Peyer's patch (tissue), 4 donors: Measurements from ENCODE around the gene ANXA10. TPM values are rescaled to one million over a fixed set of nuclear protein-coding genes. Genes with fewer than 3 reads are reported as not detected.

Experiments used
- DNase-seq, 3 donors: peaks; one replicate each; pipeline ENCODE4 v3.0.0-alpha.2; 2017 to 2019
- H3K27ac ChIP-seq, 4 donors: fragments of 200-600 bp; sonication (generic); one replicate each; pipeline ENCODE4 v1.5.1; 2016 to 2019
- H3K27me3 ChIP-seq, 2 donors: fragments of 200-600 bp; sonication (generic); one replicate each; pipeline ENCODE4 v1.5.1; 2019
- H3K36me3 ChIP-seq, 3 donors: fragments of 200-600 bp; sonication (generic); one replicate each; pipeline ENCODE4 v1.5.1; 2016 to 2019
- H3K4me1 ChIP-seq, 4 donors: fragments of 200-600 bp; sonication (generic); one replicate each; pipeline ENCODE4 v1.5.1; 2016 to 2019
- H3K4me3 ChIP-seq, 4 donors: fragments of 200-600 bp; sonication (generic); 1 replicate in 3 of 4; 2 replicates in 1 of 4; pipeline ENCODE4 v1.5.1; 2016 to 2019; ENCODE audit warnings: mild to moderate bottlenecking in 1 of 4
- H3K9me3 ChIP-seq, 4 donors: fragments of 200-600 bp; sonication (generic); one replicate each; pipeline ENCODE4 v1.5.1; 2016 to 2019; ENCODE audit warnings: mild to moderate bottlenecking in 1 of 4
- POLR2A ChIP-seq, 2 donors: fragments of 450-650 bp; IDR thresholded peaks; one replicate each; pipeline ENCODE4 v1.5.1; 2017; ENCODE audit warnings: antibody characterized with exemption in 2 of 2, mild to moderate bottlenecking in 2 of 2, moderate library complexity in 2 of 2
- total RNA-seq, 4 donors: library from RNA; depleted of rRNA; stranded (reverse); fragments of >200 nt; gene quantifications; one replicate each; pipeline ENCODE4 v1.1.0, GENCODE V29; 2016
- TF ChIP-seq, protein P1 (sequence below), 6 experiments: fragments of 450-650 bp in 4 of 6; fragments of 200-600 bp in 2 of 6; sonication (generic) in 1 of 6; IDR thresholded peaks; one replicate each; pipeline ENCODE4 v1.5.1; 2017 to 2019; ENCODE audit warnings: antibody characterized with exemption in 6 of 6, mild to moderate bottlenecking in 3 of 6, moderate library complexity in 1 of 6

Gene ANXA10
- total RNA-seq, 4 donors from 2014 or later, result not detected

DNA sequence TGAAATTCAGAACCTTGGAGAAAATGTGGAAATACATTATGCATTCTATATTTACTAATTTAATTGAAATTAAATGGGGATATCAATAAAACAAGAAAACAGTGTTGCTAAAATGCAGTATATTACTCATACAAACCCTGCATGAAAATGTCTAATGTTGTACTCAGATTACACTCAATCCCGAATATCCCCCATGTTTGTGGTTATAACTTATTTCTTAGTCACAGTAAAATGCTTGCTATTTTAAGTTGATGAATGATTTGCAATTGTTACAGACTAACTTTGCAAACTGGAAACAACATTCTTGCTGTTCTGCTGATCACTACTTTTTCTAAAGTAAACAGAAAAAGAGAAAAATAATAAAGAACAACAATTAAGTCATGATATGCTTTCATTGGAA lies 33.1 kb upstream of the ANXA10 start:
- TF ChIP-seq POLR2A (IDR thresholded peaks at IDR 0.05), result no peak
- TF ChIP-seq, protein P1, sequence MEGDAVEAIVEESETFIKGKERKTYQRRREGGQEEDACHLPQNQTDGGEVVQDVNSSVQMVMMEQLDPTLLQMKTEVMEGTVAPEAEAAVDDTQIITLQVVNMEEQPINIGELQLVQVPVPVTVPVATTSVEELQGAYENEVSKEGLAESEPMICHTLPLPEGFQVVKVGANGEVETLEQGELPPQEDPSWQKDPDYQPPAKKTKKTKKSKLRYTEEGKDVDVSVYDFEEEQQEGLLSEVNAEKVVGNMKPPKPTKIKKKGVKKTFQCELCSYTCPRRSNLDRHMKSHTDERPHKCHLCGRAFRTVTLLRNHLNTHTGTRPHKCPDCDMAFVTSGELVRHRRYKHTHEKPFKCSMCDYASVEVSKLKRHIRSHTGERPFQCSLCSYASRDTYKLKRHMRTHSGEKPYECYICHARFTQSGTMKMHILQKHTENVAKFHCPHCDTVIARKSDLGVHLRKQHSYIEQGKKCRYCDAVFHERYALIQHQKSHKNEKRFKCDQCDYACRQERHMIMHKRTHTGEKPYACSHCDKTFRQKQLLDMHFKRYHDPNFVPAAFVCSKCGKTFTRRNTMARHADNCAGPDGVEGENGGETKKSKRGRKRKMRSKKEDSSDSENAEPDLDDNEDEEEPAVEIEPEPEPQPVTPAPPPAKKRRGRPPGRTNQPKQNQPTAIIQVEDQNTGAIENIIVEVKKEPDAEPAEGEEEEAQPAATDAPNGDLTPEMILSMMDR (IDR thresholded peaks at IDR 0.05), result no peak
- no peak overlapping the region for H3K4me3 ChIP-seq
- no peaks in the 10 kb centered on the region for H3K4me1 ChIP-seq
- no peak overlapping the region for H3K27ac ChIP-seq
- DNase-seq, result no peak
- no peaks in the 10 kb centered on the region for H3K36me3 ChIP-seq
- H3K27me3 ChIP-seq, result no peaks in the 10 kb centered on the region
- H3K9me3 ChIP-seq, result no peaks in the 10 kb centered on the region

- no peak for DNase-seq
- TF ChIP-seq POLR2A (IDR thresholded peaks at IDR 0.05), result no peak
- TF ChIP-seq, protein P1 (IDR thresholded peaks at IDR 0.05), result no peak
- no peaks in the 10 kb centered on the region for H3K27me3 ChIP-seq
- H3K27ac ChIP-seq, result no peak overlapping the region
- no peaks in the 10 kb centered on the region for H3K4me1 ChIP-seq
- H3K4me3 ChIP-seq, result no peak overlapping the region
- H3K9me3 ChIP-seq, result no peaks in the 10 kb centered on the region
- H3K36me3 ChIP-seq, result no peaks in the 10 kb centered on the region
Measured at GRCh38 chr4:168063031-168063430, 29.3 kb upstream of the ANXA10 start.

GRCh38 chr4:168070903-168071302 lies 21.4 kb upstream of the ANXA10 start:
- Histone ChIP-seq H3K4me1 (no peaks in the 10 kb centered on the region), H3K27me3 (no peaks in the 10 kb centered on the region), H3K4me3 (no peak overlapping the region), H3K9me3 (no peaks in the 10 kb centered on the region), H3K27ac (no peak overlapping the region), H3K36me3 (no peaks in the 10 kb centered on the region)
- no peak for DNase-seq
- TF ChIP-seq, protein P1 (IDR thresholded peaks at IDR 0.05), result no peak
- no peak for TF ChIP-seq POLR2A (IDR thresholded peaks at IDR 0.05)

GRCh38 chr4:168071304-168071703 lies 21.0 kb upstream of the ANXA10 start:
- Histone ChIP-seq H3K4me1 (no peaks in the 10 kb centered on the region), H3K27ac (no peak overlapping the region), H3K36me3 (no peaks in the 10 kb centered on the region), H3K9me3 (no peaks in the 10 kb centered on the region), H3K4me3 (no peak overlapping the region), H3K27me3 (no peaks in the 10 kb centered on the region)
- TF ChIP-seq, protein P1 (IDR thresholded peaks at IDR 0.05), result no peak
- TF ChIP-seq POLR2A (IDR thresholded peaks at IDR 0.05), result no peak
- DNase-seq, result no peak

DNA sequence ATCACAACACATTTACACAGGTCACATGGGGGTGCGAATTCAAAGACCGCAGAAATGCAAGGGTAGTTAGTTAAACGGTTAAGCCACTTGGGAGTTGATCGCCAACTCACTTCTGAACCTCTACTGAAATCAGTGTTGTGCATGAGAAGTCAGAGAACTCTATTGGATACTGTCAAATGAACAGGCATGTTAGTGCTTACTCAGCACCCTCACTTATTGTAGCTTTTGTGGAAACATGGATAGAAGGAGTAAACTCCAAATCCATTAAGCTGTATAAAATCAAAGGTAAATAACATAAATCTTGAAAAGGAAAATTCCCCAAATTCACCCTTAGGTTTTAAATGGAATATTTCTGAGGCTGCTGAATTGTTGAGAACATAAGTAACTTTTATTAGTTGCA lies 17.5 kb upstream of the ANXA10 start:
- Histone ChIP-seq H3K4me1 (no peaks in the 10 kb centered on the region), H3K27ac (no peak overlapping the region), H3K27me3 (no peaks in the 10 kb centered on the region), H3K4me3 (no peak overlapping the region), H3K36me3 (no peaks in the 10 kb centered on the region), H3K9me3 (no peaks in the 10 kb centered on the region)
- TF ChIP-seq, protein P1 (IDR thresholded peaks at IDR 0.05), result no peak
- TF ChIP-seq POLR2A (IDR thresholded peaks at IDR 0.05), result no peak
- DNase-seq, result no peak
